Thyroid gland (tissue), 4 donors: Measurements from ENCODE around the gene FAM120A.

ENCODE experiments used
- POLR2A ChIP-seq, 2 donors: fragments of 450-650 bp; IDR thresholded peaks; one replicate each; pipeline ENCODE4 v1.6.1; 2017; ENCODE audit warnings: antibody characterized with exemption in 2 of 2, mild to moderate bottlenecking in 2 of 2, moderate library complexity in 1 of 2
- TF ChIP-seq, protein P1 (sequence below), 6 experiments: fragments of 200-600 bp in 3 of 6; fragments of 450-650 bp in 3 of 6; sonication (generic) in 3 of 6; IDR thresholded peaks; one replicate each; pipeline ENCODE4 v1.5.1; 2016 to 2019; ENCODE audit warnings: antibody characterized with exemption in 6 of 6, mild to moderate bottlenecking in 2 of 6, inconsistent platforms in 1 of 6, moderate library complexity in 1 of 6

DNA sequence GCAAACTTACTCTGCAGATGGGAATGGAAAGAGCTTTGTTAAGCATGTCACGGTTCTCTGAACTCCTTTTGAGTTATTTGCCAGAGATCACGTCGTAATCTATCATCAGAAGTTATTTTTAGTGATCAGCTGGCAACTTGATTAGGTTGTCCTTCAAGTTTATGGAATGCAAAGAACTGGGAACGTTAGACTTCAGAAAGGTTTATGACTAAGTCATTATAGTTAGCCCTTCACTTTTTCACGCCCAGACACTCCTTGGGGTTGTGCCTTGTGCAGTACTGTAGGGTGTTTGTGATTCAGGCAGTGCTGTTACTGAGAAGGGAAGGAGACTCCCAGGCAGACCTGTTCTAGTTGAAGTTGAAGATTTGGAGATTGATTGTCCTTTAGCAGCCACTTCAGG, 98.1 kb downstream of the FAM120A start:
- TF ChIP-seq, protein P1, sequence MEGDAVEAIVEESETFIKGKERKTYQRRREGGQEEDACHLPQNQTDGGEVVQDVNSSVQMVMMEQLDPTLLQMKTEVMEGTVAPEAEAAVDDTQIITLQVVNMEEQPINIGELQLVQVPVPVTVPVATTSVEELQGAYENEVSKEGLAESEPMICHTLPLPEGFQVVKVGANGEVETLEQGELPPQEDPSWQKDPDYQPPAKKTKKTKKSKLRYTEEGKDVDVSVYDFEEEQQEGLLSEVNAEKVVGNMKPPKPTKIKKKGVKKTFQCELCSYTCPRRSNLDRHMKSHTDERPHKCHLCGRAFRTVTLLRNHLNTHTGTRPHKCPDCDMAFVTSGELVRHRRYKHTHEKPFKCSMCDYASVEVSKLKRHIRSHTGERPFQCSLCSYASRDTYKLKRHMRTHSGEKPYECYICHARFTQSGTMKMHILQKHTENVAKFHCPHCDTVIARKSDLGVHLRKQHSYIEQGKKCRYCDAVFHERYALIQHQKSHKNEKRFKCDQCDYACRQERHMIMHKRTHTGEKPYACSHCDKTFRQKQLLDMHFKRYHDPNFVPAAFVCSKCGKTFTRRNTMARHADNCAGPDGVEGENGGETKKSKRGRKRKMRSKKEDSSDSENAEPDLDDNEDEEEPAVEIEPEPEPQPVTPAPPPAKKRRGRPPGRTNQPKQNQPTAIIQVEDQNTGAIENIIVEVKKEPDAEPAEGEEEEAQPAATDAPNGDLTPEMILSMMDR (IDR thresholded peaks at IDR 0.05), result no peak
- no peak for TF ChIP-seq POLR2A (IDR thresholded peaks at IDR 0.05)
